Measurements from ENCODE around the gene FBXO4.

DNA sequence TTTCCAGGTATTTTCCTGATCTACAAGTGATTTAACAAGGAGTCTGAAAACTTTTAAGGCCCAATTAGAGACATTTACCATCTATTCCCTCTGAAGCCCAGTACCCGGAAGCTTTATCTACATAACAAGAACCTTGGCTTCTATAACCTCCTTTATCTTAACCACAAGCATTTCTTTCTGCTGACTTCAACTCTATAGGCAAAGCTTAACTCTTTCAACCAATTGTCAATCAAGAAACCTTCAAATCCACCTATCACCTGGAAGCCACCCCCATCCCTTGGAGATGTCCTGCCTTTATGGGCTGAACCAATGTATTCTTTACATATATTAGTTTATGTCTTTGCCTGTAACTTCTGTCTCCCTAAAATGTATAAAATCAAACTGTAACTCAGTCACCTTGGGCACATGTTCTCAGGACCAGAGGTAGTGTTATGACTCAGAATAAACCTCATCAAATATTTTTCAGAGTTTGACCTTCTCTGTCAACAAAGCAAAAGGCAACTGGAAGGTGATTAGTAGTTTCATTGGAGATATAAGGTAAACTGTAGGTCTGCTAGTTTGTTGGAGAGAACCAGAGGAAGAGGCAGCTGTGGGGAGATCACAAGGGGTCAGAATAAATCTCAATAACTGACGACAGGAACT, 33.9 kb upstream of the FBXO4 start:
- TF ChIP-seq GATA3 (IDR thresholded peaks at IDR 0.05; ENCODE audit: low read depth, low read length), result no peak
- no peak for TF ChIP-seq GATA2 (IDR thresholded peaks at IDR 0.05; ENCODE audit: low read depth, low read length)
